Measurements from ENCODE around the gene NKAIN4.
A peak's percentile ranks its signal among the peaks of the same experiment; 100 is the strongest.

Gene NKAIN4

GRCh38 chr20:63194797-63195173, 59.5 kb downstream of the NKAIN4 start:
- Mint-ChIP-seq H3K9me3 (no peaks in the 10 kb centered on the region), H3K4me3 (no peak overlapping the region), H3K27ac (peak overlapping the region in 1 of 2 donors; percentile 54), H3K27me3 (no peaks in the 10 kb centered on the region), H3K4me1 (peaks cover 35% of the 10 kb centered on the region)
- no peak for DNase-seq
- no peak for ATAC-seq

- Mint-ChIP-seq H3K27ac (no peak overlapping the region), H3K4me3 (no peak overlapping the region), H3K9me3 (no peaks in the 10 kb centered on the region), H3K27me3 (no peaks in the 10 kb centered on the region), H3K4me1 (peaks cover 29% of the 10 kb centered on the region)
- ATAC-seq (no peak), DNase-seq (no peak)
These were observed 60.1 kb downstream of the NKAIN4 start for GRCh38 chr20:63194007-63194796.

GRCh38 chr20:63192721-63193120, 61.5 kb downstream of the NKAIN4 start:
- H3K4me3 Mint-ChIP-seq = no peak overlapping the region
- H3K27me3 Mint-ChIP-seq = no peaks in the 10 kb centered on the region
- H3K27ac Mint-ChIP-seq = no peak overlapping the region
- no peaks in the 10 kb centered on the region for H3K9me3 Mint-ChIP-seq
- DNase-seq (no peak), ATAC-seq (no peak)
- H3K4me1 Mint-ChIP-seq = peaks cover 20% of the 10 kb centered on the region

GRCh38 chr20:63191400-63191799, 62.9 kb downstream of the NKAIN4 start:
- peaks cover 7% of the 10 kb centered on the region for H3K4me1 Mint-ChIP-seq
- H3K27me3 Mint-ChIP-seq = no peaks in the 10 kb centered on the region
- no peaks in the 10 kb centered on the region for H3K9me3 Mint-ChIP-seq
- DNase-seq (no peak), ATAC-seq (no peak)
- H3K4me3 Mint-ChIP-seq = no peak overlapping the region
- H3K27ac Mint-ChIP-seq = no peak overlapping the region

- peak overlapping the region in 1 of 2 donors; percentile 93 for H3K27ac Mint-ChIP-seq
- peaks cover 6% of the 10 kb centered on the region for H3K4me1 Mint-ChIP-seq
- H3K4me3 Mint-ChIP-seq = no peak overlapping the region
- DNase-seq (no peak), ATAC-seq (no peak)
- H3K27me3 Mint-ChIP-seq = no peaks in the 10 kb centered on the region
- no peaks in the 10 kb centered on the region for H3K9me3 Mint-ChIP-seq
These were observed 63.4 kb downstream of the NKAIN4 start for GRCh38 chr20:63190828-63191227.

Data from stimulated activated naive CD8-positive, alpha-beta T cell treated with anti-CD3 and anti-CD28 coated beads, Interleukin-15, amount 100 ng/mL, for 72 hours (primary cell).